Endothelial cell of umbilical vein (primary cell): ENCODE results near the gene ALG11. TPM values are rescaled to one million over a fixed set of nuclear protein-coding genes. Genes with fewer than 3 reads are reported as not detected.

Experiments used
- BruUV-seq: library from RNA; stranded (reverse); fragments of 400-500 nt; replicated peaks from 2 replicates; lab custom pipeline; 2021; lab: Mats Ljungman, UMichigan
- CTCF ChIA-PET: fragments of 300-600, 350-600 bp; sonication (Branson Sonifier 250); formaldehyde crosslinking; loops from one replicate; lab custom pipeline; 2021; ENCODE audit warnings: antibody characterized with exemption, inconsistent platforms; lab: Charles Lee
- POLR2A ChIA-PET: fragments of 300-600, 350-600 bp; sonication (Branson Sonifier 250); formaldehyde crosslinking; loops from one replicate; lab custom pipeline; 2021; ENCODE audit warnings: antibody characterized with exemption, inconsistent platforms; lab: Charles Lee
- DNase-seq: peaks from one replicate; pipeline ENCODE4 v3.0.0-alpha.2; 2011; ENCODE audit warnings: low read depth, low spot score
- FAIRE-seq: peaks from 2 replicates; lab custom pipeline; 2011; peaks lifted over from hg19 to GRCh38; lab: Jason Lieb, UNC
- H2AFZ ChIP-seq: 2 replicates; pipeline ENCODE4 v1.6.0; 2012; ENCODE audit warnings: low read depth, low read length, control low read depth, inconsistent platforms
- H3K27ac ChIP-seq: 2 replicates; pipeline ENCODE4 v1.5.1; 2011; ENCODE audit warnings: low read depth, mild to moderate bottlenecking, control low read depth, low read length, moderate library complexity; ENCODE audit not compliant: insufficient read depth
- H3K27me3 ChIP-seq, 2 experiments: 2 replicates each; pipeline versions ENCODE4 v1.6.0 to v1.6.1; 2011; ENCODE audit warnings: low read length in 2 of 2, mixed read lengths in 1 of 2; ENCODE audit not compliant: control insufficient read depth in 2 of 2, insufficient read depth in 2 of 2
- H3K36me3 ChIP-seq, 2 experiments: 2 replicates in 1 of 2; 3 replicates in 1 of 2; pipeline ENCODE4 v1.5.1; 2011; ENCODE audit warnings: low read length in 2 of 2, mild to moderate bottlenecking in 1 of 2, moderate library complexity in 1 of 2; ENCODE audit not compliant: control insufficient read depth in 2 of 2, insufficient read depth in 2 of 2; ENCODE audit errors: extremely low read depth in 1 of 2
- H3K4me1 ChIP-seq: 3 replicates; pipeline ENCODE4 v1.5.1; 2011; ENCODE audit warnings: mild to moderate bottlenecking, low read length; ENCODE audit not compliant: control insufficient read depth, insufficient read depth; ENCODE audit errors: extremely low read depth
- H3K4me2 ChIP-seq: 2 replicates; pipeline ENCODE4 v1.6.1; 2011; ENCODE audit warnings: low read length, control low read depth, mixed read lengths; ENCODE audit not compliant: insufficient read depth
- H3K4me3 ChIP-seq, 3 experiments: fragments of 200-600 bp in 1 of 3; sonication (generic), shearing (Covaris generic) in 1 of 3; replicated peaks in 1 of 3; 2 replicates each; pipeline ENCODE4 v1.5.1; 2011 to 2016; ENCODE audit warnings: control low read depth in 3 of 3, low read length in 3 of 3, mild to moderate bottlenecking in 2 of 3, inconsistent platforms in 1 of 3, low read depth in 1 of 3, moderate library complexity in 1 of 3; ENCODE audit not compliant: insufficient read depth in 1 of 3
- H3K79me2 ChIP-seq: 2 replicates; pipeline ENCODE4 v1.6.0; 2012; ENCODE audit warnings: low read length, inconsistent platforms; ENCODE audit not compliant: control insufficient read depth, insufficient read depth
- H3K9ac ChIP-seq: replicated peaks from 2 replicates; pipeline ENCODE3; 2011; ENCODE audit warnings: low read length, control low read depth; ENCODE audit not compliant: insufficient read depth; ENCODE audit errors: extremely low read depth
- H3K9me1 ChIP-seq: replicated peaks from 3 replicates; pipeline ENCODE4 v1.6.0; 2011; ENCODE audit warnings: mild to moderate bottlenecking, low read length; ENCODE audit not compliant: control insufficient read depth, insufficient read depth; ENCODE audit errors: extremely low read depth
- H3K9me3 ChIP-seq: replicated peaks from 2 replicates; pipeline ENCODE4 v1.5.1; 2012; ENCODE audit warnings: low read length, inconsistent platforms; ENCODE audit not compliant: control insufficient read depth, insufficient read depth
- H4K20me1 ChIP-seq: replicated peaks from 2 replicates; pipeline ENCODE3; 2011; ENCODE audit warnings: mild to moderate bottlenecking, low read length; ENCODE audit not compliant: control insufficient read depth, insufficient read depth; ENCODE audit errors: extremely low read depth
- EZH2 ChIP-seq: IDR thresholded peaks from 2 replicates; pipeline ENCODE4 v1.6.1; 2012; ENCODE audit warnings: borderline replicate concordance, low read depth, mild to moderate bottlenecking, moderate library complexity, low read length, inconsistent platforms; ENCODE audit not compliant: severe bottlenecking
- FOS ChIP-seq: IDR thresholded peaks from 2 replicates; pipeline ENCODE4 v1.6.1; 2011; ENCODE audit warnings: mild to moderate bottlenecking, low read length, moderate library complexity, borderline replicate concordance; ENCODE audit not compliant: insufficient read depth
- GATA2 ChIP-seq: IDR thresholded peaks from 2 replicates; pipeline ENCODE4 v1.7.0; 2011; ENCODE audit warnings: low read depth, mild to moderate bottlenecking, moderate library complexity, mixed read lengths, low read length; ENCODE audit not compliant: insufficient read length, insufficient read depth
- JUN ChIP-seq: IDR thresholded peaks from 2 replicates; pipeline ENCODE4 v1.6.1; 2011; ENCODE audit warnings: borderline replicate concordance, low read depth; ENCODE audit not compliant: insufficient read length, insufficient read depth
- MAX ChIP-seq: IDR thresholded peaks from 2 replicates; pipeline ENCODE4 v1.6.1; 2011; ENCODE audit not compliant: insufficient read depth, insufficient read length
- MYC ChIP-seq: IDR thresholded peaks from one replicate; pipeline ENCODE4 v1.6.1; 2011; ENCODE audit warnings: mild to moderate bottlenecking, low read depth, low read length
- POLR2A ChIP-seq: IDR thresholded peaks from 2 replicates; pipeline ENCODE4 v1.6.1; 2012; ENCODE audit warnings: low read depth, mild to moderate bottlenecking, control low read depth, low read length
- POLR2AphosphoS5 ChIP-seq: IDR thresholded peaks from 2 replicates; pipeline ENCODE4 v1.6.1; 2012; ENCODE audit warnings: low read depth, mild to moderate bottlenecking, control low read depth, low read length, moderate library complexity; ENCODE audit not compliant: insufficient read depth
- dilution Hi-C: fragments of 300-500 bp; cut with MboI; formaldehyde crosslinking; loops from one replicate; pipeline ENCODE4 v1.15.0; 2019; ENCODE audit warnings: low sequenced_read_pairs; ENCODE audit not compliant: extremely low pct_ligation_motif_present
- intact Hi-C: fragments of 100-400 bp; cut with micrococcal nuclease; formaldehyde crosslinking; loops from one replicate; pipeline ENCODE4 v1.10.0; 2022
- polyA plus RNA-seq, 4 experiments: library from polyadenylated mRNA; depleted of rRNA in 3 of 4; stranded (reverse) in 3 of 4; unstranded in 1 of 4; fragments of >200 nt; gene quantifications; 2 replicates each; pipeline versions ENCODE4 v1.2.1 to v1.2.3, GENCODE V29; 2011 to 2012; ENCODE audit warnings: missing spikeins in 1 of 4
- total RNA-seq: library from RNA; stranded (reverse); gene quantifications from 2 replicates; pipeline ENCODE4 v1.2.3, GENCODE V29; 2021
- TF ChIP-seq, protein P1 (sequence below), 2 donors: IDR thresholded peaks; 1 replicate in 1 of 2; 2 replicates in 1 of 2; pipeline ENCODE4 v1.5.1; 2011; ENCODE audit warnings: low read length in 2 of 2, mild to moderate bottlenecking in 2 of 2, moderate library complexity in 2 of 2, control low read depth in 1 of 2, inconsistent platforms in 1 of 2, low read depth in 1 of 2; ENCODE audit not compliant: insufficient read depth in 1 of 2; ENCODE audit errors: extremely low read depth in 1 of 2

ALG11 gene
- total and polyA plus RNA-seq, 2 donors (not counting 3 experiments of a cell fraction or from before 2014, with no cell fraction given): 6.5 to 31.0 TPM

GRCh38 chr13:52016296-52016695 is 4.1 kb downstream of the ALG11 start:
- no peak overlapping the region for H3K27ac ChIP-seq
- H3K9ac ChIP-seq: no peak overlapping the region
- no peaks in the 10 kb centered on the region for H3K9me1 ChIP-seq
- DNase-seq: no peak
- peaks cover 0 to under 1% of the 10 kb centered on the region in 2 experiments for H3K27me3 ChIP-seq
- FAIRE-seq: no peak
- peaks cover 9% of the 10 kb centered on the region for H3K4me1 ChIP-seq
- H3K79me2 ChIP-seq: peaks cover 31% of the 10 kb centered on the region
- ChIA-PET POLR2A (no interaction called here), CTCF (no interaction called here)
- dilution Hi-C loops: no loop called here
- no peaks in the 10 kb centered on the region for H3K9me3 ChIP-seq
- no peaks in the 10 kb centered on the region for H4K20me1 ChIP-seq
- peaks cover 0 to 3% of the 10 kb centered on the region in 2 experiments for H3K36me3 ChIP-seq
- H2AFZ ChIP-seq: no peak overlapping the region
- intact Hi-C loops: no loop called here
- no peak overlapping the region for H3K4me2 ChIP-seq
- H3K4me3 ChIP-seq: no peak overlapping the region
- TF ChIP-seq POLR2AphosphoS5 (no peak), GATA2 (no peak), EZH2 (no peak), POLR2A (no peak), JUN (no peak), MAX (no peak), FOS (no peak), MYC (no peak)
- TF ChIP-seq, protein P1, sequence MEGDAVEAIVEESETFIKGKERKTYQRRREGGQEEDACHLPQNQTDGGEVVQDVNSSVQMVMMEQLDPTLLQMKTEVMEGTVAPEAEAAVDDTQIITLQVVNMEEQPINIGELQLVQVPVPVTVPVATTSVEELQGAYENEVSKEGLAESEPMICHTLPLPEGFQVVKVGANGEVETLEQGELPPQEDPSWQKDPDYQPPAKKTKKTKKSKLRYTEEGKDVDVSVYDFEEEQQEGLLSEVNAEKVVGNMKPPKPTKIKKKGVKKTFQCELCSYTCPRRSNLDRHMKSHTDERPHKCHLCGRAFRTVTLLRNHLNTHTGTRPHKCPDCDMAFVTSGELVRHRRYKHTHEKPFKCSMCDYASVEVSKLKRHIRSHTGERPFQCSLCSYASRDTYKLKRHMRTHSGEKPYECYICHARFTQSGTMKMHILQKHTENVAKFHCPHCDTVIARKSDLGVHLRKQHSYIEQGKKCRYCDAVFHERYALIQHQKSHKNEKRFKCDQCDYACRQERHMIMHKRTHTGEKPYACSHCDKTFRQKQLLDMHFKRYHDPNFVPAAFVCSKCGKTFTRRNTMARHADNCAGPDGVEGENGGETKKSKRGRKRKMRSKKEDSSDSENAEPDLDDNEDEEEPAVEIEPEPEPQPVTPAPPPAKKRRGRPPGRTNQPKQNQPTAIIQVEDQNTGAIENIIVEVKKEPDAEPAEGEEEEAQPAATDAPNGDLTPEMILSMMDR (IDR thresholded peaks at IDR 0.05; ENCODE audit: extremely low read depth in 1 of 2, insufficient read depth in 1 of 2, low read depth in 1 of 2, low read length in 2 of 2): no peak
- no TSS peak for BruUV-seq
